SK-N-SH treated with all-trans-retinoic acid at 6 μM for 48 hours (cell line): ENCODE data around the gene TANC1.

ENCODE experiments used
- CSDC2 ChIP-seq: fragments of 250-450 bp; sonication (Bioruptor Pico); IDR thresholded peaks from 2 replicates; pipeline ENCODE4 v1.5.0; 2020; ENCODE audit warnings: mild to moderate bottlenecking, moderate library complexity
- SNAI2 ChIP-seq: fragments of 250-450 bp; sonication (Bioruptor Pico); IDR thresholded peaks from 2 replicates; pipeline ENCODE4 v1.5.0; 2020; ENCODE audit warnings: mild to moderate bottlenecking, moderate library complexity
- ZC3H10 ChIP-seq: fragments of 250-450 bp; sonication (Bioruptor Pico); IDR thresholded peaks from 2 replicates; pipeline ENCODE4 v1.5.1; 2021; ENCODE audit warnings: mild to moderate bottlenecking, moderate library complexity
- ZNF70 ChIP-seq: fragments of 450-650 bp; formaldehyde crosslinking; IDR thresholded peaks from 2 replicates; pipeline ENCODE4 v1.5.0; 2020; ENCODE audit warnings: mild to moderate bottlenecking, moderate library complexity
- ZNF8 ChIP-seq: fragments of 450-650 bp; formaldehyde crosslinking; IDR thresholded peaks from 2 replicates; pipeline ENCODE4 v1.5.0; 2020; ENCODE audit warnings: mild to moderate bottlenecking, moderate library complexity
- TF ChIP-seq, protein P1 (sequence below): fragments of 250-450 bp; sonication (Bioruptor Pico); IDR thresholded peaks from 2 replicates; pipeline ENCODE4 v1.8.0; 2020; ENCODE audit warnings: mild to moderate bottlenecking, moderate library complexity, borderline replicate concordance
- TF ChIP-seq, protein P2 (sequence below): fragments of 250-450 bp; sonication (Bioruptor Pico); IDR thresholded peaks from 2 replicates; pipeline ENCODE4 v1.8.0; 2021; ENCODE audit warnings: low read depth, mild to moderate bottlenecking, moderate library complexity, borderline replicate concordance

- TF ChIP-seq ZC3H10 (CRISPR knock-in tag) (no peak), CSDC2 (CRISPR knock-in tag) (no peak), ZNF8 (CRISPR knock-in tag) (no peak), SNAI2 (CRISPR knock-in tag) (no peak), ZNF70 (CRISPR knock-in tag) (no peak)
- TF ChIP-seq, protein P1, sequence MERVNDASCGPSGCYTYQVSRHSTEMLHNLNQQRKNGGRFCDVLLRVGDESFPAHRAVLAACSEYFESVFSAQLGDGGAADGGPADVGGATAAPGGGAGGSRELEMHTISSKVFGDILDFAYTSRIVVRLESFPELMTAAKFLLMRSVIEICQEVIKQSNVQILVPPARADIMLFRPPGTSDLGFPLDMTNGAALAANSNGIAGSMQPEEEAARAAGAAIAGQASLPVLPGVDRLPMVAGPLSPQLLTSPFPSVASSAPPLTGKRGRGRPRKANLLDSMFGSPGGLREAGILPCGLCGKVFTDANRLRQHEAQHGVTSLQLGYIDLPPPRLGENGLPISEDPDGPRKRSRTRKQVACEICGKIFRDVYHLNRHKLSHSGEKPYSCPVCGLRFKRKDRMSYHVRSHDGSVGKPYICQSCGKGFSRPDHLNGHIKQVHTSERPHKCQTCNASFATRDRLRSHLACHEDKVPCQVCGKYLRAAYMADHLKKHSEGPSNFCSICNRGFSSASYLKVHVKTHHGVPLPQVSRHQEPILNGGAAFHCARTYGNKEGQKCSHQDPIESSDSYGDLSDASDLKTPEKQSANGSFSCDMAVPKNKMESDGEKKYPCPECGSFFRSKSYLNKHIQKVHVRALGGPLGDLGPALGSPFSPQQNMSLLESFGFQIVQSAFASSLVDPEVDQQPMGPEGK, result no peak
- TF ChIP-seq, protein P2, sequence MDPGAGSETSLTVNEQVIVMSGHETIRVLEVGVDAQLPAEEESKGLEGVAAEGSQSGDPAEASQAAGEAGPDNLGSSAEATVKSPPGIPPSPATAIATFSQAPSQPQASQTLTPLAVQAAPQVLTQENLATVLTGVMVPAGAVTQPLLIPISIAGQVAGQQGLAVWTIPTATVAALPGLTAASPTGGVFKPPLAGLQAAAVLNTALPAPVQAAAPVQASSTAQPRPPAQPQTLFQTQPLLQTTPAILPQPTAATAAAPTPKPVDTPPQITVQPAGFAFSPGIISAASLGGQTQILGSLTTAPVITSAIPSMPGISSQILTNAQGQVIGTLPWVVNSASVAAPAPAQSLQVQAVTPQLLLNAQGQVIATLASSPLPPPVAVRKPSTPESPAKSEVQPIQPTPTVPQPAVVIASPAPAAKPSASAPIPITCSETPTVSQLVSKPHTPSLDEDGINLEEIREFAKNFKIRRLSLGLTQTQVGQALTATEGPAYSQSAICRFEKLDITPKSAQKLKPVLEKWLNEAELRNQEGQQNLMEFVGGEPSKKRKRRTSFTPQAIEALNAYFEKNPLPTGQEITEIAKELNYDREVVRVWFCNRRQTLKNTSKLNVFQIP (CRISPR knock-in tag), result no peak
Observed at GRCh38 chr2:158965107-158965506, 3.3 kb upstream of the TANC1 start.
